ENCODE results near the gene MAOB.

MAOB gene

DNA sequence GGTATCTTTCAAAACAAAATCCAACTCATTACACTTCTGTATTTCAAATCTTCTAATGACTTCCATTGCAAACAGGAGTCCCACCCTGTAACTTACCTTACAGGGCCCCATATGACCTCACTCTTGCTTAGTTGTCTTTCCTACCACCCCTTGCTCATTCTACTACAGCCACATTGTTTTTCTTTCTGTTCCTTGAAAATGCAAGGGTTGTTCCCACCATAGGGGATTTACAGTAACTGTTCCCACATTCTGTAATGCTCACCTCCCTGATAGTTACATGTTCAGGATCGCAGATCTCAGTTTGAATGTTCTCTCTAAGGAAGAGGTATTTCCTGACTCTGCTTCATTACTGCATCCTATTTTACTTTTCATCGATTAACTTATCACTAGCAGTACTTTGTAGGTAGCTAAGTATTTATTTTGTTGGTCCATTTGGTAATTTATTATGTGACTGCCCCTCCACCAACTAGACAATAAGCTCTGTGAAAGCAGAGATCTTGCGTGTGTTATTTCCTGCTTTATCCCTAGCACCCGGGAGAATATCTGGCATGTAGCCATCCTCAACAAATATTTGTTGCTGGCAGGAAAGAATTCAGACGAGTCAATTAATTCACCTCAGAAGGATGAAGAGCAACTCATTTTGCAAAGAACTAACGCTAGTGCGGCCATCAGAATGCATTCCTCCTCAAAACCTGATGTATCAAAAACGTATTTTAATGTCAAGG, 21.4 kb downstream of the MAOB start:
- no peak for DNase-seq

- DNase-seq: no peak
Observed at GRCh38 chrX:43853225-43853828, 28.9 kb downstream of the MAOB start.

DNA sequence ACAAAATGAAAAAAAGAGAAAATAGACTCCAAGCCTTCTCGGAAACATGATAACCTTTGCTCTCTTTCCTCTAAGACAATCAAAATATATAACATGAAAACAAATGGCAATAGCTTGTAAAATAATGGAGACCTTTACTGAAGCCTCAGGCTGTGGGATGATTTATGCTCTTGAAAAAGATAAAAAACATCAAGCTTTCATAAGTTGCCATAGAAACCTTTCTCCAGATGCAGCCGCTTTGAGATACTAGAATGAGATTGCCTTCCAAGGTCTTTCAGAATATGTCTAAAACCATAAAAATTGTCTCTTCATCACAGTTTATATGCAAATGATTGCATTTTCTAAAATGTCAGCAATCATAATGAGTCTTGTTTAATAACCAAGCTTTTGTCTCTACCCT, 31.6 kb downstream of the MAOB start:
- no peak for DNase-seq

GRCh38 chrX:43849173-43849572, 33.1 kb downstream of the MAOB start:
- DNase-seq: no peak

DNA sequence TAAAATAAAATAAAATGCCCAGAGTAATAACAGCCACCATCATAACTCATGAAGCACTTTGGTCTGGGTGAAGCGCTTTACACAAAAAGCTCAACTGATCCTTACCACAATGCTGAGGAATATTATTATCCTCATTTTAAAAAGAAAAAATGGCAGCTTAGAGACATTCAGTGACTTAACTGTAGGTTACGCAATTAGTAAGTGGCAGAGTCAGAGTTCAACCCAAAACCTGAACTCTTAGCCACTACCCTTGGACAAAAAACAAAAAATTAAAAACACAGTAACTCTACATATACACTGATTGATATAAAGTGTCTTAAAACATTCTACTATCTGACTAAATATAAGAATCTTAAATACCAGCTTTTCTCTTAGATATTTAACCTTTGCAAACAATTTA, 34.9 kb downstream of the MAOB start:
- DNase-seq: no peak

DNA sequence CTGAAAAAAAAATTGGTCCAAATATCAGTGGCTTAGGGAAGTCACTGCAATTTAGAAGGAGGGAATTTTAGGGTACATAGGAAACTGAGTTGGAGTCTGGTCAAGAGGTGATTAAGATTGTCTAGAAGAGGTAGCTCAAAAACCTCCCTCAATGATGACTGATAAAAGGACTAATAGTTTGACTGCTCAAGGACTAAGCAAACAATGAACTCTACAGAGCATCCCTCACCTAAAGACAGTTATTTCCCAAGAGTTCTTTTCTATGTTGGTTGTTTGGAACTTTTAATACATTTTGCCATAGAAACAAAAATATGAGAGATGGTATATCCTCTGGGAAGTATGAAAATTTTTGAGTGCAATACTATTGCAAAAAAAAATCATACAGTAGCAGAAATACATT, 35.7 kb downstream of the MAOB start:
- no peak for DNase-seq

DNA sequence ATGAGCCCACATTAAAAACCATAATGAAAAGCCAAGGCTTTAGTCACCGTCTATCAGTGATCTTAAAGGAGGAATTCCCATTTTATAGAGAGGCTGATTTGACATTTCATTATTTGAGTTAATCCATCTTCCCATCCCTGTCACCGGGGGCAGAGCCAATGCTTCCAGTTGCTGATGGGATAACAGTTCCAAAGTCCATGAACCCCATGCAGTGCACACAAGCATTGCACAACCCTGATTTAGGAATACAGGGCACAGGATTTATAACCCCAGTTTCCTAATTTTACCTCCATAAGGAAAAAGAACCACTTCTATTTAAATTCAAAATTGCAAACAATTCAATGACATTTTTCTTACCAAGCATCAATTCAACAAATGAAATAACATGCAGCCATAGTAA, 36.5 kb downstream of the MAOB start:
- no peak for DNase-seq

- no peak for DNase-seq
Observed at GRCh38 chrX:43840265-43840664, 42.0 kb downstream of the MAOB start.

DNA sequence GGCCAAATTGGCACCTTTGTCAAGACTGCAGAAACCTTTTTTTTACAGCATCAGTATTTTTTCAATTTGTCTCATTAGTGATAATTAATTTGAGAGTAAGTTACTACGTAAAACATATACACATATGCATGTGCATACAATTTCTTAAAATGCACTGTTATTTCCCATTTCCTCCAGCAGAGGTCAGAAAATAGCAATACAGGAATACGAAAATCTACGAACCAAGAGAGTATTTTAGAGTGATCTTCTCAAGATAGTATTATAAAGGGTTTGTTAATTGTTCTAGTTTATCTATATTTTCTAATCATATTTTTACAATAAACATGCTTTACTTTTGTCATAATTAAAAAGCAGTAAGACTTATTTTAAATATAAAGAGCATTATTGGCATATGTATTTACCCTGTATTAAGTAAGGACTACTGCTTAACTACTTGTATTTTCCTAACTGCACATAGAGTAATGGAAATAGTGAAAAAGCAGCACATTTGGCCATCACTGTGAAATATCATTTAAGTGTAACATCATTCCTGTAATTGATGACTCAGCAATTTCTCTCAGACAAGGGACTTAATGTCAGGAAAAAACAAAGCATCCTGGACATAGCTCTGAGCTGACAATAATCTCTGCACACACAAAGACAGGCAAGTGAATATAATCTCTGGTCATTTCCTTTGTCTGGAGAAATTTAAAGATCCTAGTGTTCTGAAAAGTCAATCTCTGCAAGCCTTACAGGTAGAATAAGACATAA, 45.6 kb downstream of the MAOB start:
- no peak for DNase-seq

- no peak for DNase-seq
Observed at GRCh38 chrX:43835559-43835958, 46.7 kb downstream of the MAOB start.

GRCh38 chrX:43827791-43828190, 54.5 kb downstream of the MAOB start:
- DNase-seq: no peak

DNA sequence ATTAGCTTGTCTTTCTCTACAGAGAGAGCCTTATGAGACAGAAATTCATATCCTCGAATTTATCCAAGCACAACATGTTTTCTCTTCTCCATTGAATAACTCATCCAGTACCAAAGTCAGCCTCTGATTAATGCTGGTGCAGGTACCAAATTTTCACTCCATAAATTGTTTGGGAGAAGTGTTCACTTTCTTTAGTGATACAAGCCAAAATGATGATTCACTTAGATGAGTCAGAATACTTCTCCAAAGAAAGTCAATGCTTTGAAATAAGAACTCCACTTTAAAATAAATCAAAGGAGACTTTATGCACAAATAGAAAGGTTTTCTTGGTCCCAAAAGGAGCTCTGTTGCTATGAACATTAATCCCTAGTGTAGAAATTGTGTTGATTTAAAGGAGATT, 60.2 kb downstream of the MAOB start:
- DNase-seq: no peak

DNA sequence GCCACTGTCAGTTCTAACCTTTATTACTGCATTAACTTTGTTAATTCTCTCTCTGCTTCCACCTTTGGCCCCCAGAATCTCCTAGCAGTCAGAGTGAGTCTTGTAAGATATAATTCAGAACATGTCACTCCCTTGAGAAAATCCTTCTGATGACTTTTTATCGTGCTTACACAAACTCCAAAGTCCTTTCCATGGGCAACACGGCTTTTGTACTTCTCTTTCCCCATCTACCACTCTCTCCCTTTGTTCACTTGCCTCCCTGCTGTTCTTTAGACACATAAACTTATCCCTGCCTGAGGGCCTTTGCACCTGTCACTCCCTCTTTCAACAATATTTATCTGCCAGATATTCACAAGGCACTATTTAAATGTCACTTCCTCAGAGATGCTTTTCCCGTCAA, 64.8 kb downstream of the MAOB start:
- DNase-seq: no peak

DNA sequence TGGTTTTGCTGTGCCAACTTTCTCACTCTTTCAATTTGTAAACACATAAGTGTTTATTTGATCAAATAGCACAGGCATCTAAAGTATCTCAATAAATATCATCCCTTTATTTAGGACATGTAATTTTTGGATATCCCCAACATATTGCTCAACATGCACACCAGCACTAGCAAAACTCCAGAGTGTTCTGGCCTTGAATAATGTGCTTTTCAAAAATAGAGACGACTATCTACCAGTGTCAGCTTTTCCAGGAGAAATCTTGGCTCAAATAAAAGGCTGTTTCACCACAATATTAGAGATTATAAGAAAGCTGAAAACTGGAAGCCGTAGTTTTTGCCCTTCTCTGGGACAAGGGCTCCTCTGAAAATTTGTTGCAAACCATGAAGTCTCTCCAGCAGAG, 67.0 kb downstream of the MAOB start:
- DNase-seq: no peak

DNA sequence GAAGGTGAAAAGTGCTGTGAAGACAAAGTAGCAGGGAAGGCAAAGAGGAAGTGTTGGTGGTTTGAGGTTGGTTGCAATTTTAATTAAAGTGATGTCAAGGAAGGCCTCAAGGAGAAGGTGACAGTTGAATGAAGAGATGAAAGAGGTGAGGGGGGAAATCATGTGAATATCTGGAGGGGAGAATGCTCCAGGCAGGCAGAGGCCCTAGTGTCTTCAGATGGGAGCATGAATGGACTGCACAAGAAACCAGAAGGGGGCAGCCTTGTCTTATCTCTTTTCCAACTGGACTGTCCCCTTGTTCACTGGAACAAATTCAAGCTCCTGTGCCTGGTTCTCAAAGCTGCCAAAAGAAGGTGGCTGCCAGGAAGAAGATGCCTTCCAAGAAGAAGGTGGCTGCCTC, 68.4 kb downstream of the MAOB start:
- no peak for DNase-seq

DNA sequence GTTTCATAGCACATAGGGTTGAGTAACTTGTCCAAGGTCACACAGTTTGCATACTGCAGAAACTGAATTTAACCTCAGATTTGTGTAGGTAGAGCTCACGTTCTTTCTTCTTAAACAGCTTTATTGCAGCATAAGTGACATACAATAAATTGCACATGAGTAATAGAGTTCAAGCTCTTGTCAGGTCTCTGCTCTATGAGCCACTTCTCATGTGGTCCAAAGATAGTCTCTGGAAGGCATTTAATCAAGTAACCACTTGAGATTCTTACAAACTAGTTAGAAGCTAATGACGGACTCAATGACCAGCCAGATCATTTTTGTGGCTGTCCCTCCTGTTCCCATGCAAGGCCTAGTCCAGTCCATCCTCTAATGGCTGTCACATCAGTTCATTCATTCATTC, 68.9 kb downstream of the MAOB start:
- no peak for DNase-seq

DNA sequence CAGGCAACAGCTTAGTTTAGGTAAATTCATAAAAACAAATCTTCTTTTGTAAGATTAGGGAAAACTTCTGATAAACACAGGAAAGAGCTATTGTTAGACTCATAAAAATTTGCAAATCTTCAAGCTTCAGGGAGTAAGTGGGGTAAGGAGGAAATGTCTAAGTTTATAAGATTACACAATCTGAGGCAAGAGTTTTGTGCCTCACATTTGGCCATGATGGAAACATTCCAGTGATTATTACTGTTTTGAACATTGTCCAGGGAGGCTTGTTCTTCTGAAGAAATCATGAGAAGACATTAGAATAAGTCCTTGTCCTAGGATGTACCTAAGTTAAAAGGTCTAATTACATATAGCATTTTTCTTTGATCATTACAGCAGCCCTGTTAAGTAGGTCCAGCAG, 72.8 kb downstream of the MAOB start:
- no peak for DNase-seq

DNA sequence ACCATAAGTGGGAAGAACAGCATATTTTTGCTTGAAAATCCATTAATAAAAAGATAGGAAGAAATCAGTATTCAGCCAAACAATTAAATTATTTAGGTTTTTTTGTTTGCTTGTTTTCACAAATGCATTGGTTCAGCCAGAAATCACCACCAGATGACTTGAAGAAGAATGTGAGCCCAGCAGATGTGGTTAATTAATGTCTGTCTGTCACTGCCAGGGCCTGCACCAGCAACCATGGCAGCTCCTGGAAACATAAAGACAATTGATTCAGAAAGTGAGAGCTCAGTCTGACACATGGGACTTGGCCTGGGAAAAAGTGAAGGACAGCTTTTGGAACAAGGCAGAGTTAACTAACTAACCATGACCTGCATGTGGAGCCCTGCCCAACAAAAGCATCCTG, 74.0 kb downstream of the MAOB start:
- no peak for DNase-seq

DNA sequence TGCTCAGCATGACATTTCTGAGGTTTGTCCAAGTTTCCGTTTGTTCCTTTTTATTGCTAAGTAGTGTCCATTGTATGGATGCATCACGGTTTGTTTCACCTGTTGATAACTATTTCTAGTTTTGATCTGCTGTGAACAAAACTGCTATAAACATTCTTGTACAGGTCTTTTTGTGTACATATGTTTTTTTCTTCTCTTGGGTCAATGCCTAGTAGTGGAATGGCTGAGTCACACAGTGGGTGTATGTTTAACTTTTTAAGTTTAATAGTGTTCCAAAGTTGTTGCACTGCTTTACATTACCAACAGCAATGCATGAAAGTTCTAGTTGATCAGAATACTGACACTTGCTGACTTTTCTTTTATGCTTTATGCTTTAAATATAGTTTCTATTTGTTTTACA, 76.7 kb downstream of the MAOB start:
- no peak for DNase-seq

DNA sequence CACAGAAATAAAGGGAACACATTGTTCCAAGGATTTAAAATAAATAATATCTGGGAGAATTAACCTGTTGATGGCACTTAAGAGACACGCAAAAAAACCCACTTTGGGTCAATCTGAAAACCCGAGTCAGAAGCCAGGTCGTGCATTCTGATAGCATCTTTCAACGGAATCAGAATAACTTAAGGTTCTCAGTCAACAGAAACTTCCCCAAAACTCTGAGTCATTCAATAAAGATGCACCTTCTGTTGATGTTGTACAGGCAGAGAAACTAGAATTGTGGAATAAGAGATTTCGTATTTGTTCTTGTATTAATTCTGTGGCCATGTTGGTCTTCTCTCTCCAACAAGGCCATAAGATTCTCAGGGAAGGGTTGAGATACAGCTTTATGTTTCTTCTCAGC, 78.2 kb downstream of the MAOB start:
- DNase-seq: no peak

DNA sequence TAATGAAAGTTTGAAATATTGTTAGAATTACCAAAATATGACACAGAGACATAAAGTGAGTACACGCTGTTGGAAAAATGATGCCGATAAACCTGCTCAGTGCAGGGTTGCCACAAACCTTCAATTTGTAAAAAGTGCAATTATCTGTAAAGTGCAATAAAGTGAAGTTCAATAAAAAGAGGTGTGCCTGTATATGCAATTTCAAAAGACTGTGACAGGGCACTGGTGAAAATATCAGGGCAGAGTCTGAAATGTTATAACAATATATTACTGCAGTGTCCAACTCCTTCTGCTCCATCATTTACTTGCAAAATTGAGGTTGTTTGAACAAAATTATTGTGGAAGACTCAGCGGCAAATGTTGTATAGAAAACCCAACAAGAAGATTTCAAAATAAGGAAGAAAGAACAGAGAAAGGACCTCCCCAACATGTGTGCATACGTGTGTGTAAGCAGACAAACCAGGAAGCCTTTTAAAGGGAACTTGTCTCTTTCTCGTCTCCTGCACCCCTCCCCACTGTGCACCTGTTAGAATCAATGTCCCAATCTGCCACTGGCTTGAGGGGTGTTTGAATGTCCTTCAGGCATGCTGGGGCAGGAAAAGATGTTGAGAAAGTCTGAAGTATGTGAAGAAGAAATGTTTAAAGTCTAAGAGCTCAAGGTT, 96.2 kb downstream of the MAOB start:
- DNase-seq: no peak

- DNase-seq: no peak
Observed at GRCh38 chrX:43758044-43758443, 124.2 kb downstream of the MAOB start.

DNA sequence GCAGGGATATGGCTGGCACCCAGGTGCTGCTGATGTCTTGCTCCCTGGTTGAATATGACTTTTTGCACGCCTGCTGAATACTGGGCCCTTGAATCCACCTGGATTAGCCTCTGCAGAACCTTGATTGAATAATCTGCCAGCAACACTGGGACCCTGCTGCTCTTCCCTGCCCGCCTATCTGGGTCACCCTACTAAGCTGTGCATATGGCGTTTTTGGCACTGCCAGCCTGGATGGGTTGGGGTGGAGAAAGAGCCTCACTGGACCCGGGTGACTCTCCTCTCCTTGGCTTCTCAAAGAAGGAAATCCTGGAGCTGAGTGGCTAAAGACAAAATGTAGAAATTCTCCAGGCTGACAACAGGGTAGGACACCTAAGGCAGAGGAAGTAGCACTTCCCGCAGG, 126.2 kb downstream of the MAOB start:
- DNase-seq: no peak

- no peak for DNase-seq
Observed at GRCh38 chrX:43753637-43754036, 128.6 kb downstream of the MAOB start.

Measured in stimulated activated CD4-positive, alpha-beta T cell treated with anti-CD3 and anti-CD28 coated beads, Interleukin-4, amount 100 ng/mL, for 1 hour (primary cell).